Stimulated activated CD8-positive, alpha-beta memory T cell treated with anti-CD3 and anti-CD28 coated beads, Interleukin-7, amount 100 ng/mL, for 48 hours (primary cell): ENCODE measurements around the gene ST8SIA6.

Experiments
- DNase-seq, 2 donors: peaks; one replicate each; pipeline ENCODE4 v3.0.0-alpha.2; 2020; ENCODE audit warnings: low read depth in 1 of 2; ENCODE audit errors: extremely low read depth in 1 of 2

The ST8SIA6 gene

GRCh38 chr10:17276756-17277424 is 177.5 kb downstream of the ST8SIA6 start:
- DNase-seq: no peak

GRCh38 chr10:17273403-17273802 is 181.0 kb downstream of the ST8SIA6 start:
- no peak for DNase-seq

DNA sequence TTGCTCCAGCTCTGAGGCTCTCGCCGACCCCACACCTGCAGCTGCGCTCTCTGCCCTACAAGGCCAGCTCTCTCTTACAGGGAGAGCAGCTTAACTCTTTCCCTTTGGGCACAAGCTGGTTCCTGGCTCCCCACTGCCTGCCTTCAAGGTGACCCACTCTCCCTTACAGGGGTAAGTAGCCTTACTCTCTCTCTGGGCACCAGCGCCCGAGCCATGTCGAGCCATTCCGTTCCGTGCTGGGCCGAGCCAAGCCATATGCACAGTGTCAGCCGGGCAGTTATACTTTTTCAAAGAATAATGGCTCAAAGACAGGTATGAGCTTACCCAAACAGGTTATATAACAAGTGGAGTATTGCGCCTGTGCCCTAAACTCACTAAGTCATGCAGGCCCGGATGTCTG is 181.7 kb downstream of the ST8SIA6 start:
- DNase-seq: no peak
